SU-DHL-6 (cell line): ENCODE measurements around the gene RBM20.

Source experiments
- H2AFZ ChIP-seq: fragments of 200-600 bp; sonication (generic); 2 replicates; pipeline ENCODE4 v1.6.1; 2014; ENCODE audit warnings: low read depth, mild to moderate bottlenecking, moderate library complexity, mixed read lengths, antibody characterized with exemption, low read length; ENCODE audit not compliant: severe bottlenecking
- H3F3A ChIP-seq: fragments of 200-600 bp; shearing (Covaris generic); 2 replicates; pipeline ENCODE4 v1.6.0; 2016; ENCODE audit warnings: antibody characterized with exemption, mild to moderate bottlenecking; ENCODE audit not compliant: insufficient read depth
- H3K27ac ChIP-seq: fragments of 200-600 bp; sonication (generic); 2 replicates; pipeline ENCODE4 v1.5.1; 2016; ENCODE audit warnings: low read depth, mild to moderate bottlenecking, low read length, moderate library complexity, mixed read lengths
- H3K27me3 ChIP-seq: fragments of 200-600 bp; sonication (generic), shearing (Covaris generic); 2 replicates; pipeline ENCODE4 v1.6.0; 2014; ENCODE audit warnings: mild to moderate bottlenecking, low read length
- H3K36me3 ChIP-seq: fragments of 200-600 bp; sonication (generic); 2 replicates; pipeline ENCODE4 v1.6.1; 2014; ENCODE audit warnings: mild to moderate bottlenecking, low read length, mixed read lengths
- H3K4me2 ChIP-seq: fragments of 300-600, 200-600 bp; shearing (Covaris generic), sonication (generic); 2 replicates; pipeline ENCODE4 v1.6.0; 2014; ENCODE audit warnings: low read length, low read depth, mild to moderate bottlenecking; ENCODE audit not compliant: poor library complexity, severe bottlenecking
- H3K4me3 ChIP-seq: fragments of 200-600 bp; sonication (generic); 2 replicates; pipeline ENCODE4 v1.5.1; 2014; ENCODE audit warnings: antibody characterized with exemption, low read length, mild to moderate bottlenecking, mixed read lengths; ENCODE audit not compliant: insufficient read depth, poor library complexity, severe bottlenecking
- H3K79me2 ChIP-seq: fragments of 200-600 bp; sonication (generic); 2 replicates; pipeline ENCODE4 v1.6.1; 2014; ENCODE audit warnings: mild to moderate bottlenecking, low read length, moderate library complexity; ENCODE audit not compliant: insufficient read depth
- H3K9ac ChIP-seq: fragments of 200-600 bp; sonication (generic); 2 replicates; pipeline ENCODE4 v1.7.0; 2014; ENCODE audit warnings: mild to moderate bottlenecking, low read length
- H3K9me2 ChIP-seq: fragments of 200-600 bp; sonication (generic); replicated peaks from 2 replicates; pipeline ENCODE4 v1.6.1; 2014; ENCODE audit warnings: low read length; ENCODE audit not compliant: insufficient read depth
- H3K9me3 ChIP-seq: fragments of 200-600 bp; sonication (generic); 2 replicates; pipeline ENCODE4 v1.6.1; 2014; ENCODE audit warnings: low read length, mixed read lengths; ENCODE audit not compliant: insufficient read depth
- H4K20me1 ChIP-seq: fragments of 200-600 bp; sonication (generic); 2 replicates; pipeline ENCODE4 v1.6.1; 2014; ENCODE audit warnings: low read depth, mild to moderate bottlenecking, antibody characterized with exemption, low read length, moderate library complexity, mixed read lengths
- EZH2phosphoT487 ChIP-seq: fragments of 200-600 bp; sonication (generic), shearing (Covaris generic); conservative IDR thresholded peaks from 2 replicates; pipeline ENCODE4 v1.6.1; 2018; ENCODE audit warnings: mild to moderate bottlenecking, antibody characterized with exemption, low read length, moderate library complexity, mixed read lengths
- TF ChIP-seq, protein P1 (sequence below): fragments of 200-600 bp; sonication (generic); IDR thresholded peaks from one replicate; pipeline ENCODE4 v1.5.1; 2017; ENCODE audit warnings: antibody characterized with exemption, mild to moderate bottlenecking, low read length, moderate library complexity; ENCODE audit not compliant: insufficient read depth, poor library complexity, severe bottlenecking

RBM20 gene

DNA sequence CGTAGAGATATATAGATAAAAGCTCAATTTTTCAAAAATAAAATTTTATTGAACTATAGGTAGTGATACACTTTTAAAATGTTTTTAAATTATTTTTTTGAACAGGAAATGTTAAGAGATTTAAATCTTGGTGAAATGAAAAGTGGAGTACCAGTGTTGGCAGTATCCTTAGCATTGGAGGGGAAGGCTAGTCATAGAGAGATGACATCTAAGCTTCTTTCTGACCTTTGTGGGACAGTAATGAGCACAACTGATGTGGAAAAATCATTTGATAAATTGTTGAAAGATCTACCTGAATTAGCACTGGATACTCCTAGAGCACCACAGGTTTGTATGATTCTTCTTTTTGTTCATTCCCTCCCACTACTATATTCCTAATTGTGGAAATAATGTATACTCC, 243.4 kb downstream of the RBM20 start:
- Histone ChIP-seq H3K27ac (no peak overlapping the region), H3K4me3 (no peak overlapping the region), H3F3A (peaks cover 32% of the 10 kb centered on the region; the same call in 1 of the 2 replicates), H3K9me2 (no peaks in the 10 kb centered on the region), H3K36me3 (peaks cover 89% of the 10 kb centered on the region), H3K9me3 (no peaks in the 10 kb centered on the region), H3K4me2 (no peak overlapping the region), H2AFZ (no peak overlapping the region), H4K20me1 (no peaks in the 10 kb centered on the region), H3K27me3 (no peaks in the 10 kb centered on the region), H3K9ac (no peak overlapping the region), H3K79me2 (peaks cover 11% of the 10 kb centered on the region; the same call in 1 of the 2 replicates)
- no peak for TF ChIP-seq EZH2phosphoT487
- TF ChIP-seq, protein P1, sequence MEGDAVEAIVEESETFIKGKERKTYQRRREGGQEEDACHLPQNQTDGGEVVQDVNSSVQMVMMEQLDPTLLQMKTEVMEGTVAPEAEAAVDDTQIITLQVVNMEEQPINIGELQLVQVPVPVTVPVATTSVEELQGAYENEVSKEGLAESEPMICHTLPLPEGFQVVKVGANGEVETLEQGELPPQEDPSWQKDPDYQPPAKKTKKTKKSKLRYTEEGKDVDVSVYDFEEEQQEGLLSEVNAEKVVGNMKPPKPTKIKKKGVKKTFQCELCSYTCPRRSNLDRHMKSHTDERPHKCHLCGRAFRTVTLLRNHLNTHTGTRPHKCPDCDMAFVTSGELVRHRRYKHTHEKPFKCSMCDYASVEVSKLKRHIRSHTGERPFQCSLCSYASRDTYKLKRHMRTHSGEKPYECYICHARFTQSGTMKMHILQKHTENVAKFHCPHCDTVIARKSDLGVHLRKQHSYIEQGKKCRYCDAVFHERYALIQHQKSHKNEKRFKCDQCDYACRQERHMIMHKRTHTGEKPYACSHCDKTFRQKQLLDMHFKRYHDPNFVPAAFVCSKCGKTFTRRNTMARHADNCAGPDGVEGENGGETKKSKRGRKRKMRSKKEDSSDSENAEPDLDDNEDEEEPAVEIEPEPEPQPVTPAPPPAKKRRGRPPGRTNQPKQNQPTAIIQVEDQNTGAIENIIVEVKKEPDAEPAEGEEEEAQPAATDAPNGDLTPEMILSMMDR = no peak
